Pancreas (tissue), 10 donors: Measurements from ENCODE around the gene PLLP. TPM values are rescaled to one million over a fixed set of nuclear protein-coding genes. Genes with fewer than 3 reads are reported as not detected.

Experiments
- ATAC-seq, 4 donors: fragments of 200-7000 bp; cut with Tn5 transposase; one replicate each; pipeline versions ENCODE4 v1.8.0 to v1.9.1; 2020; ENCODE audit warnings: mild to moderate bottlenecking in 4 of 4, moderate library complexity in 4 of 4
- DNase-seq, 6 donors: peaks; one replicate each; pipeline ENCODE4 v3.0.0-alpha.2; 2020
- FAIRE-seq: peaks from 2 replicates; lab custom pipeline; 2012; peaks lifted over from hg19 to GRCh38; lab: Jason Lieb, UNC
- H3K27ac ChIP-seq, 4 donors: fragments of 200-600 bp; sonication (generic); 1 replicate in 3 of 4; 2 replicates in 1 of 4; pipeline versions ENCODE4 v1.5.0 to v1.8.0; 2020
- H3K27me3 ChIP-seq, 4 donors: fragments of 200-600 bp; one replicate each; pipeline ENCODE4 v1.8.0; 2021
- H3K36me3 ChIP-seq, 3 donors: fragments of 200-600 bp; sonication (generic) in 1 of 3; one replicate each; pipeline versions ENCODE4 v1.5.0 to v1.8.0; 2020 to 2021
- H3K4me1 ChIP-seq, 3 donors: fragments of 200-600 bp; one replicate each; pipeline ENCODE4 v1.8.0; 2021
- H3K4me3 ChIP-seq, 4 donors: fragments of 200-600 bp; sonication (generic) in 2 of 4; one replicate each; pipeline versions ENCODE4 v1.5.0 to v1.8.0; 2020 to 2021
- H3K9me3 ChIP-seq, 4 donors: fragments of 200-600 bp; one replicate each; pipeline ENCODE4 v1.8.0; 2021
- CTCF ChIP-seq, 4 donors: fragments of 200-600 bp; sonication (generic) in 3 of 4; IDR thresholded peaks; one replicate each; pipeline versions ENCODE4 v1.5.0 to v1.8.0; 2021; ENCODE audit warnings: antibody characterized with exemption in 4 of 4
- WGBS, 2 donors: extraction: QIAGEN DNeasy Blood & Tissue Kit; methylation state at CpG; one replicate each; pipeline ENCODE4 v1.1.7; 2013; 5-methylcytosine and 5-hydroxymethylcytosine counted together
- intact Hi-C, 3 donors: fragments of 100-400 bp; cut with DNase I; formaldehyde crosslinking; loops; one replicate each; pipeline versions ENCODE4 v1.11.1 to v1.14.2; 2022
- polyA plus RNA-seq, 2 donors: library from polyadenylated mRNA; stranded (reverse); fragments of 200-250 nt; gene quantifications; one replicate each; pipeline ENCODE4 v1.2.3, GENCODE V29; 2013
- total RNA-seq, 6 donors: library from RNA; stranded (reverse); fragmentation: NEBNext Ultra II Directional in 4 of 6; extraction: Animal tissue kit (Norgen Biotek cat#: 25700) in 4 of 6; gene quantifications; one replicate each; pipeline versions ENCODE4 v1.2.1 to v1.2.4, GENCODE V29; 2021 to 2023
- donor health status: healthy with polysubstance abuse.
- donor health status: DM: no; HTN: no; CAD: no; lungs with moderate emphysema.
- donor health status: DM: no; HTN: no; CAD: no.
- donor health status: control.
- donor health status: control.
- donor health status: Bipolar disorder and iron deficiency.
- donor health status: DM: yes; HTN: yes; CAD: no.
- donor health status: DM: no; HTN: no; CAD: no.
- donor health status: DM: no; HTN: no; CAD: no.
- donor health status: DM: yes; HTN: yes; CAD: no.

The PLLP gene
- total and polyA plus RNA-seq, 8 donors, result 10.8 to 34.3 (median 24.1) TPM

DNA sequence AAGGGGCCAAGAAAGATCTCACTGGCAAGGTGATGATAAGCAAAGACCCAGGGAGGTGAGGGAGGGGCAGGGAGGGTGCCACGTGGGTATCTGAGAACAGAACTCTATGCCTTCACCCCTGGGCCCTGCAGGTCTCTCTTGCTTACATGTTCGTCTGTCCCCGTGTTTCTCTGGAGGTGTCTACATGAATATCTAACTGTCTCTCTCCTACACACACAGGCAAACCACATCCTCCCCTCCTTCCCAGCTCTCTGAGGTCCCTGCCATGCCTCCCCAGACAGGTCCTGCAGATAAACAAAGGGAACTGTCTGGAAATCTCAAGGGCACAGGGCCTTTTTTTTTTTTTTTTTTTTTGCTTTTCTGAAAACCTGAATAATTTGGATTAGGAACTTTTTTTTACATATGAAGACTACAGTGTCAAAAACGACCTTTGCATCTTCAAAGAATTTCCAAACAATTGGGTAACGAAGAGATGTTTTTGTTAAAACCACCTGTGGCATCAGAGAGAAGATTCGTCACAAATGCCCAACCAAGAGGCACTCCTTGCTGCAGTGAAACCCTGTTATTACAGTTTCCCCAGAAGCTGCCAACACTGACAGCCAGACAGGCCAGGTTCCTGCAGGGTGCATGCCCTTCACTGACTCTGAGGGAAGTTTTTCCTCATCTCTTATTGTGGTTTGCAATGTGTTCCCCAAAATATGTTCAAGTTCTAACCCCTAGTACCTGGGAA is 17.8 kb downstream of the PLLP start:
- intact Hi-C loops, result no loop called here
- Histone ChIP-seq H3K27me3 (no peaks in the 10 kb centered on the region), H3K4me3 (no peak overlapping the region), H3K27ac (peak overlapping the region; percentile 49 to 87 (median 78)), H3K9me3 (no peaks in the 10 kb centered on the region), H3K4me1 (peaks cover 52 to 59% (median 56%) of the 10 kb centered on the region in 3 donors), H3K36me3 (no peaks in the 10 kb centered on the region)
- FAIRE-seq, result no peak
- DNase-seq, result peak in 3 of 6 donors; percentile 47 to 57 (median 50)
- no peak for TF ChIP-seq CTCF (IDR thresholded peaks at IDR 0.05)
- peak; percentile 7 to 45 (median 34) for ATAC-seq
- 10 to 16% methylated on average over 6 of the region's 6 CpGs for WGBS, 2 donors

DNA sequence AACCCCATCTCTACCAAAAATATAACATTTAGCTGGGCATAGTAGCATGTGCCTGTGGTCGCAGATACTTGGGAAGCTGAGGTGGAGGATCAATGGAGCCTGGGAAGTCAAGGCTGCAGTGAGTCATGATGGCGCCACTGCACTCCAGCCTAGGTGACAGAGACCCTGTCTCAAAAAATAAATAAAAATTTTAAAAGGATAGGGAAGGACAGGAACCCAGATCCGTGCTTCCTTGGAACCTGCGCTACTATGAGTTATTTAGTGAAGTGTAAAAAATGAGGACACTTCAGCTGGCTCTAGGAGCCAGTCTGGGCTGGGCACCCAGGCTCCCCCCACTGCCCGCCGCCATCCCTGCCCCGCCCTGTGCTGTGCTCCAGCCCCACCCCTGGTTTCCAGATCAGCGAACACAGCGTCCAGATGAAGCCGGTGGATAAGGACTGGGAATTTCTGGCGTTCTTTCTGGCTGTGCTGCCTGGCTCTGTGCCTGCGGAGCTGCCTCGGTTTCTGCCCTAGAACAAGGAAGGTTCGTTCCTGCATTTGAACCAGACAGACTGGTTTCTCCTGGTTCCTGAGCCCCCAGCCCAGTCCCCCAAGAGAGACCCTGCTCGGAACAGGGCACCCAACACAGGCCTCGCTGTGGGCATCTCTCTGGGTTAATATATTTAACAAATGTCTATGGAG is 18.5 kb downstream of the PLLP start:
- Histone ChIP-seq H3K27ac (peak overlapping the region; percentile 49 to 87 (median 78)), H3K27me3 (no peaks in the 10 kb centered on the region), H3K4me3 (no peak overlapping the region), H3K4me1 (peaks cover 52 to 59% (median 56%) of the 10 kb centered on the region in 3 donors), H3K36me3 (no peaks in the 10 kb centered on the region), H3K9me3 (no peaks in the 10 kb centered on the region)
- DNase-seq (peak; percentile 77 to 93 (median 86)), FAIRE-seq (no peak), ATAC-seq (peak; percentile 77 to 83 (median 80))
- WGBS, 2 donors, result 13 to 14% methylated on average over 16 of the region's 16 CpGs
- no peak for TF ChIP-seq CTCF (IDR thresholded peaks at IDR 0.05)
- intact Hi-C loops, result no loop called here

DNA sequence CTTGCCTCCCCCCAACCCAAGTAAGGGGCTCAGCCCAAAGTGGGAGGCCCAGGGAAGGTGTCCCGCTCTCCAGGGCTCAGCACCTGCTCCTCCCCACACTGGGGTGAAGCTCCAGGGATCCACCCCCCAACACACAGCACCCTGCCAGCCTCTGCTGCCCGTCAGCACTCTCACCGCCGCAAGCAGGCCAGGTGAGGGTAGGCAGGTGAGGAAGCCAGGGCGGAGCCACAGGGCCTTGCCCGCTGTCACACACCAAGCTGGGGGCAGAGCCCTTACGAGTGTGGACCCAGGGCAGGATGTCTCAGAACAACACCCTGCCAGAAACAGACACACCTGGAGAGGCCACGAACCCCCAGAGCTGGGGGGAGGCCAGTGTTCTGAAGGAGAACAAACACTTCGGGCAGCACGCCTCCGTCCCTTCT is 19.5 kb downstream of the PLLP start:
- no peak for TF ChIP-seq CTCF (IDR thresholded peaks at IDR 0.05)
- intact Hi-C loops, result no loop called here
- 15 to 19% methylated on average over 11 of the region's 11 CpGs for WGBS, 2 donors
- no peaks in the 10 kb centered on the region for H3K36me3 ChIP-seq
- no peak overlapping the region for H3K4me3 ChIP-seq
- FAIRE-seq, result no peak
- peaks cover 52 to 59% (median 56%) of the 10 kb centered on the region in 3 donors for H3K4me1 ChIP-seq
- H3K27ac ChIP-seq, result peak overlapping the region; percentile 49 to 87 (median 78)
- H3K9me3 ChIP-seq, result no peaks in the 10 kb centered on the region
- peak; percentile 75 to 95 (median 90) for DNase-seq
- peak; percentile 68 to 78 (median 74) for ATAC-seq
- no peaks in the 10 kb centered on the region for H3K27me3 ChIP-seq

- Histone ChIP-seq H3K4me1 (peaks cover 49 to 56% (median 56%) of the 10 kb centered on the region in 3 donors), H3K27ac (peak overlapping the region; percentile 49 to 87 (median 78))
Measured at GRCh38 chr16:57264381-57264780, 20.1 kb downstream of the PLLP start.

More at GRCh38 chr16:57264381-57264780, 20.1 kb downstream of the PLLP start:
- FAIRE-seq, result no peak
- no peak for ATAC-seq
- no peak overlapping the region for H3K4me3 ChIP-seq
- 78 to 82% methylated on average over 8 of the region's 8 CpGs for WGBS, 2 donors
- intact Hi-C loops, result no loop called here
- no peak for TF ChIP-seq CTCF (IDR thresholded peaks at IDR 0.05)
- H3K27me3 ChIP-seq, result no peaks in the 10 kb centered on the region
- H3K36me3 ChIP-seq, result no peaks in the 10 kb centered on the region
- H3K9me3 ChIP-seq, result no peaks in the 10 kb centered on the region
- DNase-seq, result peak in 2 of 6 donors; percentile 16 to 34
